ENCODE measurements around the gene PEF1.
"Not testable (repeated sequence)": the region's sequence is repeated elsewhere in the genome, so short reads cannot be mapped to it uniquely, and the experiment has no call there.

PEF1 gene

GRCh38 chr1:31600641-31601040 lies 44.0 kb downstream of the PEF1 start:
- DNase-seq: no peak

DNA sequence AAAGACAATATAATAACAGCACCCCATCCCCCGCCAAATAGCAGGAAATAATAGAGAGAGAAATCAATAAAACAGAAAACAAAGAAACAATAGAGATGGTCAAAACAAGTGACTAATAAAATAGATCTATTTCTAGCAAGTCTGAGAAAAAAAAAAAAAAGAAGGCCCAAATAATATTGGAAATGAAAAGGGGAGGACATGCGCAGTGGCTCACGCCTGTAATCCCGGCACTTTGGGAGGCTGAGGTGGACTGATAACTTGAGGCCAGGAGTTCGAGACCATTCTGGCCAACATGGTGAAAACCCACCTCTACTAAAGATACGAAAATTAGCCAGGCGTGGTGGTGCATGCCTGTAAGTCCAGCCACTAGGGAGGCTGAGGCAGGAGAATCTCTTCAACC lies 45.7 kb downstream of the PEF1 start:
- no peak for DNase-seq

GRCh38 chr1:31596737-31597097 lies 48.0 kb downstream of the PEF1 start:
- DNase-seq: no peak

DNA sequence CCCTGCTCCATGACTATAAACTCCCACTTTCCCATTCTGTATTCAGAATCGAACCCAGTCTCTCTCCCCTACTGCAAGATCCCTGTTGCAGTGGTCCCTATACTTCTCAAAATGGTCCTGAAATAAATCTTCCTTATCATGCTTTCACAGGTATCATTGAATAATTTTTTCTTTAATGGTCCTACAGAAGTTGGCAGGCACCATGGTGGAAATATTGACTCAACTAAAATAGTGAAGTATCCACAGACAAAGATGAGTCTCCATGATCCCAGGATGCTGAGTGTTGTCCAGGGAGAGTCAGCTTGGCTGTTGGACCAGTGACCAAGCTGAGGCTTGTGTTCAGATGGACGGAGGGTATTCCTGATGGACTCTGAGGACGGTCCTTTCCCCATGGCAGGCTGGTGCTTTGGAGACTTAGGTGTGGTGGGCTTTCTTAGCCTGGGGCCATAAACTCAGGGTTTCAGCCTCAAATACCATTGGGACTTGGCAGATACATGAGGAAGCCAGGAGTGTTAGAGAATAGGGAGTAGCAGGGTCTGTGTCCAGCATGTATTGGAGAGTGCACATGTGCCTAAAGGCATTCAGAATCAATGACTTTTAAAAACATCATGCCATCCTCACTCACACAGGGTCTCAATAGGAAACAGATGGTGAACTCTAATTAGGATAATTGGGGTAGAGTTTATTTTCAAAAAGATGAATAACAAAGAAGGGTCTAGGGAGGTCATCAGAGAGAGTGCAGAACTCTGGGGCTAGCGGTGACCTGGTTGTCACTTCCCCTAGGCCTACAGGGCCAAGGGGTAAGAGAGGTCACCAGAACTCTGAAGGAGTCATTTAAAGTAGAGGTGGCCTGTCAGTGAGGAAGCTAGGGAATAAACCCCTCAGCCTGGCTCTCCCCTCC lies 48.6 kb downstream of the PEF1 start:
- DNase-seq: no peak

DNA sequence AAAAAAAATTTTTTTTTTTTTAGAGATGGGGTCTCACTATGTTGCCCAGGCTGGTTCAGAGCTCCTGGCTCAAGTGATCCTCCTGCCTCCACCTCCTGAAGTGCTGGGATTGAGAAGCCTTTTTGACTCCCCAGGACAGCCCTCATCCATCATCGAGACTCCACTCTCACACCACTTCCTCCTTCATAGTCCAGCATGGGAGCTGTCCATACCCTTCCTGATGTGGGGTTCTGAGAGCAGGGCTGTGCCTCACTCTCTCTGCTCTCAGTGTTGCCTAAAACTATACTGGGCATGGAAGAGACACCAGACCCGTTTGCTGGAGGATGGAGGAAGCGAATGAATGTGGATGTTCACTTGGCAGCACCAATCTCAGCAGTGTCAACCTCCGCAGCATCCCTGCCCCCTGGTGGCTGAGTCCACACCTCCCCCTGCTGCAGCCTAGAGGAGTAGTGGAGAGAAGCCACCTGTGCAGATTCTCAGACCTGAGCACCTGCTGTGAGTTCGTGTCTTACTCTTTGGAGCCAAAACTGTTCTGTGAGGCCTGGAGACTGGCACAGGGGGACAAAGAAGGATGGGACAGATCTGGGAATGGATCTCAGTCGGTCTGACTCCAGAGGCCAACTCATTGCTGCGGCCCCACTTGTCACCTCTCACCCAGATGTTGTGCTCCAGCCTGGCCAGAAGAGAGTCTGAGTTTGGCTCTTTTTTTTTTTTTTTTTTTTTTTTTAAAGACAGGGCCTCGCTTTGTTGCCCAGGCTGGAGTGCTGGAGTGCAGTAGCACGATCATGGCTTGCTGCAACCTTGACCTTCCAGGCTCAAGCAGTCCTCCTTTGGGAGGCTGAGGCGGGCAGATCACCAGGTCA lies 50.7 kb downstream of the PEF1 start:
- DNase-seq: peak; percentile 58

DNA sequence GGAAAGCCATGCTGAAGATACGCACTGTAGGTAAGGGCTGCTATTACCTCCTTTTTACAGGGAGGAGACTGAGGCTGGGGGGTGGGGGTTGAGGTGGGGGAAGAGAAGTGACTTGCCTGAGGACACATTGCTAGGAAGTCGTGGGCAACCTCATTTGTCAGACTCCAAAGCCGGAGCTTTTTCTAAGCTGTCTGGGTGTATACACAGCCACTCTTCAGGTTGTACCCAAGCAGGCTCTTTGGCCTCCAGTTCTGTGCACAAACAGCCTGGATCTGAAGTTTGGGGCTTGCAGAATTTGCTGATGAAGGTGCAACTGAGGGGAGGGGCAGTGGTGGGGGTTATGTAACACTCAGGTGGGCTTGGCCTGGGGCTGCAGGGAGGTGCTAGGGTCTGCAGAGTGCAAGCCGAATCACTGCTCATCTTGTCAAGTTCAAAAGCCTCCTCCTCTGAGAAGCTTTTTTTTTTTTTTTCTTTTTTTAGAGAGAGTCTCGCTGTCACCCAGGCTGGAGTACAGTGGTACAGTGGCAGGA lies 51.5 kb downstream of the PEF1 start:
- DNase-seq: no peak

- no peak for DNase-seq
These were observed 52.5 kb downstream of the PEF1 start for GRCh38 chr1:31592132-31592531.

GRCh38 chr1:31591425-31592093 lies 53.1 kb downstream of the PEF1 start:
- DNase-seq: no peak

DNA sequence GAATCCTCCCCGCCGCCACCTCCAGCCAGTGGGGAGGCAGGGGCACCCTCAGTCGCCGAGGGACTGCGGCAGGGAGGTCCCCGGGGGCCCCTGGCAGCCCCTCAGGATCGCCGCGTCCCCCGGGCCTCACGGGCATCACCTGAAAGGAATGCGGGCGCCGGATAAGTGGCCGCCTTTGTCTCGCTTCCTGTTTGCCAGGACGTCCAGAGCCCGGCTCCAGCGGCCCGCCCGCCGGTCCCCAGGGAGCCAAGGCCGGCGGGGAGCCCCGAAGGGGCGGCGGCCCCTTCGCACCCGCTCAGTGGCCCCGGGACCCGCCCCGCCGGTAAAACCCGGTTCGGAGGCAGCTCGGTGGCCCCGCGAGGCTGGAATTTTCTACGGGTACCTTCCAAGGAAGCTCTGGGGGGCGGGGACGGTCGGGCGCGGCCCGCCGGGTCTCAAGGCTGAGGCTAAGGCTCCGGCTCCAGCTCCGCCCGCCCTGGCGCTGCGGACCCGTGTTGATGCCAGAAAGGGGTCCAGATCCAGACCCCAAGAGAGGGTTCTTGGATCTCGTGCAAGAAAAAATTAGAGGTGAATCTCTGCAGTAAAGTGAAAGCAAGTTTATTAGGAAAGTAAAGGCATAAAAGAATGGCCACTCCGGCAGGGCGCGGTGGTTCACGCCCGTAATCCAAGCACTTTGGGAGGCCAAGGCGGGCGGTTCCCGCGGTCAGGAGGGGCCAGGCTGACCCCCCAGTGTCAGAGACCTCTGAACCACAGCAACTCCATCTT lies 55.7 kb downstream of the PEF1 start:
- DNase-seq: no peak

- peak; percentile 39 for DNase-seq
These were observed 56.8 kb downstream of the PEF1 start for GRCh38 chr1:31587720-31588423.

GRCh38 chr1:31587328-31587699 lies 57.4 kb downstream of the PEF1 start:
- not testable (repeated sequence) for DNase-seq

DNA sequence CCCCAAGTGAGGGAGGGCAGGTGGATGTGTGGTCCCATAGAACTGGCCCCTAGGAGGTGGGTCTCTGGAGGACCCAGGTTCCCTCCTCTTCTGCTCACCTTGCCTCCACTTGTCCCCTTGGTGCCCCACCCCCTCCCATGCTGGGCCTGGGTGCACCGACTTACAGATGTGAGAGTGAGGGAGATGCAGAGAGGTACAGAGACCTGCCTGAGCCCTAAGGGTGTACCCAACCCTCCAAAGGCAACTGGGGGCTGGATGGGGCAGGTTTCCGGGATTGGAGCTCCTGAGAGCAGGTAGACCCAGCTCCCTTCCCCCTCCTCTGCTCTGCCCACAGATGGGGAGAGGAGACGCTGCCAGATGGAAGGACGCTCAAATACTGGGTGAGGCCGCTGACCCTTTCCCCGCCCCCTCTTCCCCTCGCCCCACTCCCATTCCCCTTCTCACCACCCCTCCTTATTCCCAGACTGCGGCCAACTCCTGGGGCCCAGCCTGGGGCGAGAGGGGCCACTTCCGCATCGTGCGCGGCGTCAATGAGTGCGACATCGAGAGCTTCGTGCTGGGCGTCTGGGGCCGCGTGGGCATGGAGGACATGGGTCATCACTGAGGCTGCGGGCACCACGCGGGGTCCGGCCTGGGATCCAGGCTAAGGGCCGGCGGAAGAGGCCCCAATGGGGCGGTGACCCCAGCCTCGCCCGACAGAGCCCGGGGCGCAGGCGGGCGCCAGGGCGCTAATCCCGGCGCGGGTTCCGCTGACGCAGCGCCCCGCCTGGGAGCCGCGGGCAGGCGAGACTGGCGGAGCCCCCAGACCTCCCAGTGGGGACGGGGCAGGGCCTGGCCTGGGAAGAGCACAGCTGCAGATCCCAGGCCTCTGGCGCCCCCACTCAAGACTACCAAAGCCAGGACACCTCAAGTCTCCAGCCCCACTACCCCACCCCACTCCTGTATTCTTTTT lies 58.0 kb downstream of the PEF1 start:
- no peak for DNase-seq

- no peak for DNase-seq
These were observed 58.8 kb downstream of the PEF1 start for GRCh38 chr1:31585736-31586365.

DNA sequence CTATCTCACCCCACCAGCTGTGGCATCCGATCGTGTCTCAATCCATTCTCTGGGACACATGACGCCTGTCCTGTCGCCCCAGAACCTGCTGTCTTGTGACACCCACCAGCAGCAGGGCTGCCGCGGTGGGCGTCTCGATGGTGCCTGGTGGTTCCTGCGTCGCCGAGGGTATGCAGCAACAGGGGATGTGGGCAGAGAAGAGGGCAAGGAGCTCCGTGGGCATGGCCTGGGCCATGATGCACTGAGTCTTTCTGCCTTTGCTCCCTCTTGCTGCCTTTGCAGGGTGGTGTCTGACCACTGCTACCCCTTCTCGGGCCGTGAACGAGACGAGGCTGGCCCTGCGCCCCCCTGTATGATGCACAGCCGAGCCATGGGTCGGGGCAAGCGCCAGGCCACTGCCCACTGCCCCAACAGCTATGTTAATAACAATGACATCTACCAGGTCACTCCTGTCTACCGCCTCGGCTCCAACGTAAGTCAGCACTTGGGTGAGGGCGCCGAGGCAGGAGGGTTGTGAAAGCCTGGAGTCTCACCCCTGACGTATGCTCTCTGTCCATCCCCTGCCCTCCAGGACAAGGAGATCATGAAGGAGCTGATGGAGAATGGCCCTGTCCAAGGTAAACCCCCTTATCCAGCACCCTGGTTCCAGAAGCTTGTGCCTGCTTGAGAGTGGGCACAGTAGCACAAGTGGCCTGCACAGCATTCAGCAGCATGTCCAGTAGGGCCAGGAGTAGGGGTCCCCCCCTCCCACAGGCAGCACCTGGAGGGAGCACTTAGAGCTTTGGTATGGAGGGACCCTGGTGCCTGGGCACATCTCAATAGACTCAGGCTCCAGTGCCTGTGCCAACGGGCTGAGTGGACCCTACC lies 59.6 kb downstream of the PEF1 start:
- DNase-seq: no peak

GRCh38 chr1:31583995-31584868 lies 60.4 kb downstream of the PEF1 start:
- DNase-seq: no peak

DNA sequence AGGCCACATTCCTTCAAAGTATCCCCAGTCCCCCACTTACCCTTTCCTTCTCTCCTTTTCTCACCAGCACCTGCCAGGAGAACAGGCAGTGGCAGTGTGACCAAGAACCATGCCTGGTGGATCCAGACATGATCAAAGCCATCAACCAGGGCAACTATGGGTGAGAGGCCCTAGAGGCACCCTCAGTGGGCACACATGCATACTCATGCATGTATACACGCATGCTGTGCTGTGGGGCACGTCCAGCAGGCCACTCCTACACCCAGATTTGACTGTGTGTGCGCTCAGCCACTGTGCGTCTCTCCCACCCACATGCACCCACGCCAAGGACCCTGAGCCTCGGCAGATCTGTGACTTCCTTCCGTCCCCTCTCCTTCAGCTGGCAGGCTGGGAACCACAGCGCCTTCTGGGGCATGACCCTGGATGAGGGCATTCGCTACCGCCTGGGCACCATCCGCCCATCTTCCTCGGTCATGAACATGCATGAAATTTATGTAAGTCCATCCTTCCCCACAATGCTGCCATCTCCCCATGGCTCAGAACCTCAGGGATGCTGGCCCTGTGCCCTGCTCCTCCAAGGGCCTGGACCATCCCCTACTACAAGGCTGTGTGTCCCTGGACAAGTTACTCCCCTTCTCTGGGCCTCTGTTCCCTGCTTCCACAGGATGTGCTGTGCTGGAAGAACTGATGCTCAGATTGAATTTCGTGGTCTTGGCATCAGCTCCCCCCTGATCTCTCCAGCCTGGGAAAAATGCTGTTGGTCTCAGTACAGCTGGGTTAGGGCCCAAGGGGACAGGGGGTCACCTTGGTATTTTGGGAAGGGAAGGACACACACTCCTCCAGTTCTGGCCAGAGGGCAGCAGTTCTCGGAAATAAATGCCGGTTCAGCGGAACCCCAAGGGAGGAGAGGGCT lies 61.3 kb downstream of the PEF1 start:
- DNase-seq: no peak
